Astrocyte of the spinal cord (primary cell): Measurements from ENCODE around the gene GALK1.
A peak's percentile ranks its signal among the peaks of the same experiment; 100 is the strongest.
"Not testable (repeated sequence)": the region's sequence is repeated elsewhere in the genome, so short reads cannot be mapped to it uniquely, and the experiment has no call there.

Source experiments
- DNase-seq: peaks from one replicate; pipeline ENCODE4 v3.0.0; 2011; ENCODE audit warnings: low read depth, low spot score
- H3K4me3 ChIP-seq: 2 replicates; pipeline ENCODE4 v1.5.1; 2011; ENCODE audit warnings: low read depth, mild to moderate bottlenecking, low read length, moderate library complexity
- CTCF ChIP-seq: IDR thresholded peaks from 2 replicates; pipeline ENCODE4 v1.5.1; 2012; ENCODE audit warnings: low read depth, mild to moderate bottlenecking, low read length, inconsistent platforms
- in situ Hi-C: cut with HindIII; loops from 2 replicates; pipeline ENCODE4 v1.10.0; 2017; ENCODE audit warnings: low sequenced_read_pairs

The GALK1 gene

DNA sequence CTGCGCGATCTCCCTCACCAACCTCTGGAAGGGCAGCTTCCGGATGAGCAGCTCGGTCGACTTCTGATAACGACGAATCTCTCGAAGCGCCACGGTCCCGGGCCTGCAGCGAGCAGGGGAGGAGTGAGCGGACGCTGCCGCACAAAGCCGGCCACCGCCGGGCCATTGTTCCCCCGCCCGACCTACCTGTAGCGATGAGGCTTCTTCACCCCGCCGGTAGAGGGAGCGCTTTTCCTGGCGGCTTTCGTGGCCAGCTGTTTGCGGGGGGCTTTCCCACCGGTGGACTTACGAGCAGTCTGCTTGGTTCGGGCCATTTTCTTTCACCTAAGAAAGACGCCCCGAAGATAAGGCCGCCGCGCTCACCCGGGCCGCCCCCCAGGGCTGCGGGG lies 13.9 kb upstream of the GALK1 start:
- H3K4me3 ChIP-seq: peak overlapping the region; percentile 96
- no peak for DNase-seq
- TF ChIP-seq CTCF: peak; percentile 50
- in situ Hi-C loops: no loop called here

DNA sequence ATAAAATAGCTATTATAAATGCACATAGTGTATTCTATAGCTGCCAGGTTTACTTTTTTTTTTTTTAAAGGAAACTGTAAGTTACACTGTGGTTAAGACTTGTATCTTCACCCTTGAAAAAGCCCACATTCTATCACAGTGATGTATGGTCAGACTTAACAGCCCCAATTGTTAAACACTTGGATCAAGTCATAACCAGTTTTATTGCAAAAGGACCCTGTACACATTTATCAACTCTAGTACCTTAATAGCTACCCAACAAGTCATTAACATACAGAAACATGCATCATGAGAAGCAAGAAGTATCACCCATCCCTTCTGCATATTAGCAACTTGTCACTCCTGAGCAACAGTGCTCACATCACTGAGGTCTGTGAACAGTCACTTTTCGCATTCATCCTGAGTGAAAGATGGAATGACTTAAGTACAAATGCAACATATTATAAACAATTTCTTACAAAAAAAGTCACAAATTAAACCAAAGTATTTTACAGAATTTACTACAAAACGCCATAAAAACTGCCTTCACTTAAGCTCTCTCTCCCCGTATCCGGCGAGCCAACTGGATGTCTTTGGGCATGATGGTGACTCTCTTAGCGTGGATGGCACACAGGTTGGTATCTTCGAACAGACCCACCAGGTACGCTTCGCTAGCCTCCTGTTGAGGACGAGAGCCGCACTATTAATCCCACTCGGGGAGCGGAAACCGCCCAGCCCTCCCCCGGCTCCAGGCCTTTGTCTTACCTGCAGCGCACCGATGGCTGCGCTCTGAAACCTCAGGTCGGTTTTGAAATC lies 13.3 kb upstream of the GALK1 start:
- DNase-seq, in situ Hi-C loops: not testable (repeated sequence)
- H3K4me3 ChIP-seq: peak overlapping the region; percentile 96

- no peak for TF ChIP-seq CTCF
- no peak for DNase-seq
- H3K4me3 ChIP-seq: peak overlapping the region; percentile 96
- in situ Hi-C loops: no loop called here
These were observed 12.4 kb upstream of the GALK1 start for GRCh38 chr17:75777296-75777922.

- H3K4me3 ChIP-seq: peak overlapping the region; percentile 96
- in situ Hi-C loops: no loop called here
- no peak for DNase-seq
- TF ChIP-seq CTCF: no peak
These were observed 11.6 kb upstream of the GALK1 start for GRCh38 chr17:75776386-75777295.

DNA sequence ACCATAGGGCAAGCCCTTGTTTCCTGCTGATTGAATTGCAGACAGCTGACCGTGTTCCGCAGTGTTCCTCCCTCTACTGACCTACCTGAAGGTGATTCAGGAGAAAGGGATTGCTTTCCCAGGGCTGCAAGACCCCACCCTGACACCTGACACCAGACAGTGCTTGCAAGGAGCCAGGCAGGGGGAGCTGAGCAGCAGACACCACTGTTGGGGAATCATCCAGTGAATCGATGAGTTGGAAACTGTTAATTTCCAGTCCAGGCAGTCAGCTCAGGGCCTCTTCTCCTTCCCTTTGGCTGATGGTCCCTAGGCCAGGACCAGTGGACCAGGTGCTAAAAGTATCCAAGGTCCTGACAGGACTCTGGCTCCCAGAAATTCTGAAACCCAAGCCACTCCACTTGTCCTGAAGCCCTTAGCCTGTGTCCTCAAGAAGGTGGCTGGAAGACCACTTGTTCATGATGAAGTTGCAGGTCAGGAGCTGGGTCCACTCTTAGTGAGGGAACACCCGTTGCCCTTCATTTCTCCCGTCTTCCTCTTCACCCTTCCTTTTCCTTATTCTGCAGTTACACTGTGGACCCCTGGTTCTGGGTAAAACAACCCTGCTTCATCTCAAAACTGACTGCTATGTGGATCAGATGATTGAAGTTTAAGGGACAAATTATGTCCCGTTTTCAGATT lies 10.1 kb upstream of the GALK1 start:
- DNase-seq: peak; percentile 34
- no peak overlapping the region for H3K4me3 ChIP-seq
- in situ Hi-C loops: no loop called here
- no peak for TF ChIP-seq CTCF

- no peak for DNase-seq
- TF ChIP-seq CTCF: no peak
- H3K4me3 ChIP-seq: no peak overlapping the region
- in situ Hi-C loops: no loop called here
These were observed 9.5 kb upstream of the GALK1 start for GRCh38 chr17:75774471-75774990.
